Omental fat pad (tissue), 4 donors: ENCODE results near the gene NCOA4. TPM values are rescaled to one million over a fixed set of nuclear protein-coding genes. Genes with fewer than 3 reads are reported as not detected.

Source experiments
- ATAC-seq: fragments of 150-250 bp; one replicate; pipeline ENCODE4 v1.9.1; 2016; ENCODE audit warnings: mild to moderate bottlenecking, moderate library complexity; ENCODE audit not compliant: low FRiP score
- DNase-seq: peaks from one replicate; pipeline ENCODE4 v3.0.0-alpha.2; 2019; ENCODE audit warnings: low spot score
- CTCF ChIP-seq, 3 donors: fragments of 450-650 bp; IDR thresholded peaks; one replicate each; pipeline ENCODE4 v1.5.1; 2016 to 2017; ENCODE audit warnings: antibody characterized with exemption in 3 of 3, mild to moderate bottlenecking in 3 of 3, moderate library complexity in 2 of 3
- total RNA-seq, 4 donors: library from RNA; depleted of rRNA; stranded (reverse); fragments of >200 nt; gene quantifications; one replicate each; pipeline ENCODE4 v1.1.0, GENCODE V29; 2016

The NCOA4 gene
- total RNA-seq, result 100 to 1,000 TPM; 145 to 161 (median 154) TPM

GRCh38 chr10:46030091-46030937, at the start of gene NCOA4:
Gene NCOA4, minus strand, starts transcription at chr10:46030623. Its CDS starts 13,943 bp downstream, at chr10:46016680.
- TF ChIP-seq CTCF (IDR thresholded peaks at IDR 0.05), result peak in 2 of 3 donors; percentile 20 to 29
- ATAC-seq (peak; percentile 98), DNase-seq (peak; percentile 94)

- DNase-seq, result no peak
- ATAC-seq, result no peak
- no peak for TF ChIP-seq CTCF (IDR thresholded peaks at IDR 0.05)
Measured at GRCh38 chr10:46079831-46080585, 49.6 kb upstream of the NCOA4 start.

- no peak for TF ChIP-seq CTCF (IDR thresholded peaks at IDR 0.05)
- no peak for DNase-seq
- no peak for ATAC-seq
Measured at GRCh38 chr10:46077731-46078413, 47.4 kb upstream of the NCOA4 start.

- no peak for TF ChIP-seq CTCF (IDR thresholded peaks at IDR 0.05)
- ATAC-seq (no peak), DNase-seq (no peak)
Measured at GRCh38 chr10:46077141-46077554, 46.7 kb upstream of the NCOA4 start.

GRCh38 chr10:46075869-46076268, 45.4 kb upstream of the NCOA4 start:
- no peak for TF ChIP-seq CTCF (IDR thresholded peaks at IDR 0.05)
- DNase-seq (no peak), ATAC-seq (no peak)

GRCh38 chr10:46074196-46074946, 43.9 kb upstream of the NCOA4 start:
- ATAC-seq (no peak), DNase-seq (no peak)
- TF ChIP-seq CTCF (IDR thresholded peaks at IDR 0.05), result no peak
